ENCODE measurements around the gene DHX38.

The DHX38 gene

GRCh38 chr16:72084445-72084844 lies 9.2 kb upstream of the DHX38 start:
- DNase-seq = no peak

DNA sequence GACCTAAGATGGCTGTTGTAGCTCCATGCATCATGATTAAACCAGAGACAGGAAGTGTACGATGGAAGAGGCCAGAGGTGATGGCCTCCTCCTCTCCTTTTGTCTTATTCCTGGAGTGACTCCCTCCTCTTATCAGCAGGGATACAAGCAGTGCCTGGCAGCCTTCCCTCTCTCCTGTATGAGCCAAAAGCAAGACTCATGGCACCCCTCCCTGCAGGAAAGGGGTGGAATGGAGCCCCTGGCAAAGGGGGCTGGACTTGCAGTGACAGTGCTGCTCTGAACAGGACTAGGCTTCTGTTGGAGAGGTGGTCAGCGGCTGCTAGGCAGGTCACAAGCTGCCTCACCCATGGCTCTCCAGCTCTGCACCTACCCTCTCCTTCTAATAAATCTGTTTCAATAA lies 8.6 kb upstream of the DHX38 start:
- DNase-seq = no peak

- no peak for DNase-seq
Observed at GRCh38 chr16:72091217-72091616, 2.4 kb upstream of the DHX38 start.

- DNase-seq = peak; percentile 58
Observed at GRCh38 chr16:72092832-72093447, 707 bp upstream of the DHX38 start.

DNA sequence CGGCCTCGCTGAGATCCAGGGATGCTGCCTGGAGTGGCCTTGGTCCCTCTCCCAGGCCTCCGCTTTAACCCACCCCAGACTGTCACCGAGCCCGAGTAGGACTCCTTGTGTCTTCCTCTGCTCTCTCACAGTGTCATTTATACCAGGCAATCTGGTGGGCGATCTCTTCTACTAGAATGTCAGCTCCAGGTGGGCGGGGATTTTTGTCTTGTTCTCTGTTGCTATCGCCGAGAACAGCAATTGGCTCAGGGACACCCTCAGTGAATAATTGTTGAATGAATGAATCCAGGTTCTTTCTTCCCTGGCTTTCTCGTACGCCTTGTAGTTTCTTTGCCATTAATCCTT lies 591 bp downstream of the DHX38 start:
- no peak for DNase-seq

GRCh38 chr16:72098936-72099335 lies 5.3 kb downstream of the DHX38 start:
- DNase-seq = no peak

DNA sequence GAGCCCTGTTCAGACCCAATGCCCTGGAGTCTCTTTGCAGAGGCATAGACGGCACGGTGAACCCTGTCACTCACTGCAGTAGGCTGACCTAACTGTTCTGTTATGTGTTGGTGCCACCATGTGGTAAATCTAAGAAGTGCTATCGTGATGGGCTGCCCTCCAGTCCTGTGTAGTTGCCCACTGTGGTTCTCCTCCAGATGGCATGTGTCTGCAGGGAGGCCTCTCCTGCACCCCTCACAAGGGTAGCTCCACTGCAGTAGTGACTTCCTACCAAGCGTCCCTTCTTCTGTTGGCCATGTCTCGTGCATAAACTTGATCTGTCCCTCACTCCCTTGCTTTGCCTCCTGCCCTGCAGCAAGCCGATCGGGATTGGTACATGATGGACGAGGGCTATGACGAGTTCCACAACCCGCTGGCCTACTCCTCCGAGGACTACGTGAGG lies 5.8 kb downstream of the DHX38 start:
- DNase-seq = no peak

- no peak for DNase-seq
Observed at GRCh38 chr16:72101195-72101594, 7.5 kb downstream of the DHX38 start.

DNA sequence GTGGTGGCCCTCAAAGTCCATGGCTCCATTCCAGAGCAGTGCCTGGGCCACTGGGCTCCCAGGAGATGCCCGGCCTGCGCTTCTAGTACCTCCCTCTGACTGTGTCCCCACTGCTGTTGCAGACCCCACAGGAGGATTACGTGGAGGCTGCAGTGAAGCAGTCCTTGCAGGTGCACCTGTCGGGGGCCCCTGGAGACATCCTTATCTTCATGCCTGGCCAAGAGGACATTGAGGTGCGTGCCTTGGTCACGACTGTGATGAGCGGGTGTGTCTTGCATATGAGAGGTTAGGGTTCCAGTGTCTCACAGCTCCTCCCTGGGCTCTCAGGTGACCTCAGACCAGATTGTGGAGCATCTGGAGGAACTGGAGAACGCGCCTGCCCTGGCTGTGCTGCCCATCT lies 11.3 kb downstream of the DHX38 start:
- DNase-seq = no peak

DNA sequence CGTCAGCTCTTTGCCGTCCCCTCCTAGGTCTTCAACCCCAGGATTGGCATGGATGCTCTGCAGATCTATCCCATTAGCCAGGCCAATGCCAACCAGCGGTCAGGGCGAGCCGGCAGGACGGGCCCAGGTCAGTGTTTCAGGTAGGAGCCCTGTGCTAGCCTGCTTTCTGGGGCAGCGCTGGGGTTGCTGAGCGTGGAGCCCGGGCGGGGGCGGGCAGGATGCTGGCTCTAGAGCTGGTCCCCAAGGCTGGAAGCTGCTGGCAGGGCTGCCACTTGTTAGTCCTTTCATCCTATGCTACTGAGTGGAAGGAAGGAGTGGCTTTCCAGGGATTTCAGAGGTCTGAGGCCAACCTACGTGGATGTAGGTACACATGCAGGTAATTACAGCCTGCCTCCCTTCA lies 12.3 kb downstream of the DHX38 start:
- no peak for DNase-seq

GRCh38 chr16:72107371-72107770 lies 13.7 kb downstream of the DHX38 start:
- DNase-seq = no peak

GRCh38 chr16:72108353-72109102 lies 14.9 kb downstream of the DHX38 start:
- no peak for DNase-seq

DNA sequence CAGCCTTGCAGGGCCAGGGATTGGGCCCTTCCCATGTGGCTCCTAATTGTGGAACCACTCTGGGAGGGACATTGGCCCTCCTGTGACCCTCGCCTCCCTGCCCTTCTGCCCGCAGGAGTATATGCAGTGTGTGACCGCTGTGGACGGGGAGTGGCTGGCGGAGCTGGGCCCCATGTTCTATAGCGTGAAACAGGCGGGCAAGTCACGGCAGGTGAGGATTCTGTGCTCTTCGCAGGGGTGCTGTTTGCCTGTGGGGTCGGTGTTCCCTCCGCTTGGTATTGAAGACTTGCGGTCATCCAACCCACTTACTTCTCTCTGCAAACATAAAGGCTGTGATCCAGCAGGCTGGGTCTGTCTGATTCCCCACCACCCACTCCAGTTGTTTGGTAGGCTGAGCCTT lies 15.7 kb downstream of the DHX38 start:
- DNase-seq = no peak

DNA sequence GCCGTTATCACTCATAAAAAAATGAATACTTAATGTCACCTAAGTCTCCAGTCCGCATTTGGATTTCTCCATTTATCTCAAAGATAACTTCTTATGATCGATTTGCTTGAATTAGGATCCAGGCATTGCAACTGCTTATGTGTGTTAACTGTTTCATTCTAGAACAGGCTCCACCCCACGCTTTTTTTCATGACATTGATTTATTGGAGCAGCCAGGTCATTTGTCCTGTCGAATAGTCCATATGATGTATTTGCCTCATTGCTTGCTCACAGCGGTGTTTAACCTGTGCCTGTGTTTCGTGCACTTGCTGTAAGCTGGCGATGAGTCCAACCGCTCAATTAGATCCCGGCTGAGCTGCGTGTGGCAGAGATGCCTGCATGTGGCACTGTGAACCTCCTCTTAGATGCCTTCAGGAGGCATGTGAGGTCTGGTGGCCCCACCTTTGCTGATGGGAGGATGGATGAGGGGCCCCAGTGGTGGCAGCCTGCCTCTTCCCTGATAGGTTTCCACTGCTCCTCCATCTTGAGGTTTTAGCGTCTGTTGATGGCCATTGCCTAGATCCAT lies 16.4 kb downstream of the DHX38 start:
- DNase-seq = no peak

DNA sequence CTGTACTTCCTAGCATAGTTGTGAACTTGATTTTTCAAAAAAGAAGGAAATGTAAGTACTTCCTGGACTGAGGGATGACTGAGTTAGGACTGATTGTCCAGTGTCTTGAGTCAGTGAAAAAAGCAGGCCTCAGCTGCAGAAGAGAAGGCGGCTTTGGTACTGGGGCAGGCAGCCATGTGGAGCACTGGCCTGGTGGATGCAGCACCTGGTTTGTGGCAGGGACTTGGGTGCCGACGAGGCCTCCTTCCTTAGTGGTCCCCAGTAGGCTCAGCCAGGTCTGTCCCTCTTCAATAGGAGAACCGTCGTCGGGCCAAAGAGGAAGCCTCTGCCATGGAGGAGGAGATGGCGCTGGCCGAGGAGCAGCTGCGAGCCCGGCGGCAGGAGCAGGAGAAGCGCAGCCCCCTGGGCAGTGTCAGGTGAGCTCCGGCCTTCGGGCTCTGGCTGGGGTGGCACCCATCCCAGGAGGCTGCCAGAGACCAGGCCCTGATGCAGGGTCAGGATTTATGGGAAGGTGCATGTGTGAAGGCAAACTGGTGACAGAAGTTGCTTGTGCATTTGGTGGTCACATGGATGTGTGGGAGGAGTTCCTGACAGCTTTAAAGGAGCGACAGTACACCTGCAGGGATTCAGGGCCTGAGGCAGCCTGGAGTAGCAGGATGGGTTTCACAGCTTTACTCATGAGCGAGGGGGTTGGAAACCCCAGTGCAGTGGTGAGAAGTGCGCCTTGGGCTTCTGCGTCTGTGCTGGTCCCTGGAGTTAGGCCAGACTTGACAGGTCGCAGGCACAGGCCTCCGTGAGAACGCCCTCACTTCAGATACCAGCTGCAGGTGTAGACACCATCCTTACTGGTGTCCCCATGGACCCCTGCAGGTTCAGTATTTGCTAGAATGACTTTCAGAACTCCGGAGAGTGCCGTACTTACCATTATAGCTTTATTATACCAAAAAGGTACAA lies 17.3 kb downstream of the DHX38 start:
- no peak for DNase-seq

DNA sequence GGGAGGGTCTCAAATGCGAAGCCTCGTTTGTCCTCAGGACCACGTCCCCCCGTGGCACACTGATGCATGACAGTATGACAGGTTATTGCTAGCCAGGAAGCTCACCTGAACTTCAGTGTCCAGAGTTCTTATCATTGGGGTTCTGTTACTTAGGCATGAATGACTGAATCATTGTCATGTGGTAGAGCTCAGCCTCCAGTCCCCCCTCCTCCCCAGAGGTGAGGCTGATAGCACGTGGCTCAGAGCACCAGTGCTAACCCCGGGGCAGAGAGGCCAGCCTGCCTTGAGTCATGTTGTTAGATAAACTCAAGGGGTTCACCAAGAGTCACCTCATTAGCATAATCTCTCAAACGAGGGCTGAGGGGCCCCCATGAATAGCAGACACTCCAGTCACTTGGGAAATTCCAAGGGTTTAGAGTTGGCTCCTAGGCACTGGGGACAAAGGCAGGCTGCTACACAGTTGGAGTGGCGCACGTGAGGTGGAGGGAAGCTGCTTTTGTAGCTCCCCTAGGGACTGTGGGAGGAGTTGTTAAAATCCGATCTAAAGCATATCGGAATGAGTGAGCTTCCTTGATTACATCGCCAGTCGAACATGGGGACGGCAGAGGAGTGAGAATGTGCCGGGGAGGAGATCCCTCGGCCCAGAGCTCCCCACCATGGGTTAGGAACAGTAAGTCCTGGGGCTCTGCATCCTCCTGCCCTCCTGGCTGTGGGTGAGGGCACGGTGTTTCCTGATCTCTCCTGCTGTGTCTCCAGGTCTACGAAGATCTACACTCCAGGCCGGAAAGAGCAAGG lies 18.2 kb downstream of the DHX38 start:
- DNase-seq = no peak

DNA sequence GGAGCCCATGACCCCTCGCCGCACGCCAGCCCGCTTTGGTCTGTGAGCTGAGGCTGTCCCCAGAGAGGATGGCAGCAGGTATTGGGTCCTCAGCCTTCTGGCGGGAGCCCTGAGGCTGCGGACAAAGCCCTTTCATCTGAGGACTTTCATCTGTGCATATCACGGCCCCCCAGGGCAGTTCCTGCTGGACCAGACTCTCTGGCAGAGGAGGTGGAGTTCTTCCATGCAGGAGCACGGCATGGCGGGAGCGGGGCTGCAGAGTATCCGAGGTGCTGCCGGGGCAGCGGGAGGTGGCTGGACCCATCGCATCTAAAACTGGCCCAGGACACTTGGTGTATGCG lies 18.8 kb downstream of the DHX38 start:
- no peak for DNase-seq

- peak; percentile 27 for DNase-seq
Observed at GRCh38 chr16:72112906-72113615, 19.4 kb downstream of the DHX38 start.

GRCh38 chr16:72113616-72113945 lies 19.9 kb downstream of the DHX38 start:
- DNase-seq = no peak

GRCh38 chr16:72120026-72120425 lies 26.4 kb downstream of the DHX38 start:
- no peak for DNase-seq

DNA sequence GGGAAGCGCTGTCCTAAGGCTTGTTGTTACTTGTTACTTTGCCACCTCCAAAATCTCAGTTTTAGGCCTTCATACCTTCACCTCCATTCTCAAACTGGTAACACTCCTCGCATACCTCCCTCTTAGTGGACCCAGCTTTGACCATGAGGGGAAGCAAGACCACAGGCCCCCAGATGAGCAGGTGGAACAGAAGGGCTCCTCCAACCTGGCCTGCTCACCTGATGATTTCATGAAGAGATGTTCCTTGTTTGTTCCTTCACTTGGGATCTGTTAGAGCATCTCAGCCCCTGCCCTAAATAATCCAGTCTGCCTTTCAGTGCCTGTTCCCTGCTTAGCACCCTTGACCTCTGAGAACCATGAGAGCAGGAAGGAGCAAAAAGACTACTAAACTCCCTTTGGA lies 28.7 kb downstream of the DHX38 start:
- DNase-seq = no peak

GRCh38 chr16:72122916-72123315 lies 29.3 kb downstream of the DHX38 start:
- DNase-seq = no peak

Data from right forelimb (tissue), 1 donor.